Testis (tissue), 5 donors: ENCODE measurements around the gene NARF. TPM values are rescaled to one million over a fixed set of nuclear protein-coding genes. Genes with fewer than 3 reads are reported as not detected.
"Not testable (repeated sequence)": the region's sequence is repeated elsewhere in the genome, so short reads cannot be mapped to it uniquely, and the experiment has no call there.

Experiments used
- DNase-seq: peaks from one replicate; pipeline ENCODE4 v3.0.0-alpha.2; 2019
- H3K27ac ChIP-seq, 2 donors: fragments of 200-600 bp; sonication (generic); one replicate each; pipeline ENCODE4 v1.5.1; 2019
- H3K27me3 ChIP-seq: fragments of 200-600 bp; sonication (generic); one replicate; pipeline ENCODE4 v1.5.1; 2019
- H3K36me3 ChIP-seq: fragments of 200-600 bp; sonication (generic); one replicate; pipeline ENCODE4 v1.5.1; 2017; ENCODE audit warnings: low read depth; ENCODE audit errors: missing control alignments
- H3K4me1 ChIP-seq: fragments of 200-600 bp; sonication (generic); one replicate; pipeline ENCODE4 v1.5.1; 2019
- H3K4me3 ChIP-seq, 2 donors: fragments of 200-600 bp; sonication (generic); one replicate each; pipeline ENCODE4 v1.5.1; 2017 to 2019
- H3K9me3 ChIP-seq: fragments of 200-600 bp; sonication (generic); one replicate; pipeline ENCODE4 v1.5.1; 2017
- CTCF ChIP-seq, 3 experiments: fragments of 450-650 bp in 2 of 3; fragments of 200-600 bp in 1 of 3; sonication (generic) in 1 of 3; IDR thresholded peaks; one replicate each; pipeline ENCODE4 v1.5.1; 2016 to 2019; ENCODE audit warnings: antibody characterized with exemption in 3 of 3, mild to moderate bottlenecking in 2 of 3, moderate library complexity in 1 of 3
- POLR2A ChIP-seq: fragments of 450-650 bp; IDR thresholded peaks from one replicate; pipeline ENCODE4 v1.6.1; 2017; ENCODE audit warnings: antibody characterized with exemption, mild to moderate bottlenecking, moderate library complexity
- WGBS, 2 donors: methylation state at CpG; one replicate each; pipeline ENCODE4 v1.1.5; 2018; 5-methylcytosine and 5-hydroxymethylcytosine counted together
- intact Hi-C: fragments of 100-400 bp; cut with DNase I; formaldehyde crosslinking; loops from one replicate; pipeline ENCODE4 v1.15.1; 2023; ENCODE audit warnings: low total_unique reads
- long read RNA-seq, 2 donors: transcript quantifications; one replicate each; lab custom pipeline, GENCODE V29; 2026
- polyA plus RNA-seq: library from polyadenylated mRNA; stranded (reverse); fragments of 350-450 nt; fragmentation: Illumina TruSeq; extraction: RNeasy Lipid Tissue Mini Kit (QIAGEN cat#74804); gene quantifications from one replicate; pipeline ENCODE4 v1.2.3, GENCODE V29; 2014; ENCODE audit warnings: low read depth, low replicate concordance; ENCODE audit not compliant: insufficient read depth
- total RNA-seq, 2 donors: library from RNA; depleted of rRNA; stranded (reverse); fragments of >200 nt; gene quantifications; one replicate each; pipeline ENCODE4 v1.2.3, GENCODE V29; 2016

NARF gene
- total RNA-seq = 100 to 1,000 TPM; 115 to 130 TPM
- 161 TPM for polyA plus RNA-seq
- long read RNA-seq, donor 1, transcript NARF-201 (11 exons, 3,949 nt) = major isoform, 9 of 24 reads
- long read RNA-seq, donor 1, partial matches to known transcripts = 5 of 24 reads
- long read RNA-seq, donor 1, other reads (novel, unspliced or antisense) = 7 of 24 reads
- long read RNA-seq, donor 2, partial matches to known transcripts = 0 of 4 reads
- long read RNA-seq, donor 2, other reads (novel, unspliced or antisense) = 0 of 4 reads

DNA sequence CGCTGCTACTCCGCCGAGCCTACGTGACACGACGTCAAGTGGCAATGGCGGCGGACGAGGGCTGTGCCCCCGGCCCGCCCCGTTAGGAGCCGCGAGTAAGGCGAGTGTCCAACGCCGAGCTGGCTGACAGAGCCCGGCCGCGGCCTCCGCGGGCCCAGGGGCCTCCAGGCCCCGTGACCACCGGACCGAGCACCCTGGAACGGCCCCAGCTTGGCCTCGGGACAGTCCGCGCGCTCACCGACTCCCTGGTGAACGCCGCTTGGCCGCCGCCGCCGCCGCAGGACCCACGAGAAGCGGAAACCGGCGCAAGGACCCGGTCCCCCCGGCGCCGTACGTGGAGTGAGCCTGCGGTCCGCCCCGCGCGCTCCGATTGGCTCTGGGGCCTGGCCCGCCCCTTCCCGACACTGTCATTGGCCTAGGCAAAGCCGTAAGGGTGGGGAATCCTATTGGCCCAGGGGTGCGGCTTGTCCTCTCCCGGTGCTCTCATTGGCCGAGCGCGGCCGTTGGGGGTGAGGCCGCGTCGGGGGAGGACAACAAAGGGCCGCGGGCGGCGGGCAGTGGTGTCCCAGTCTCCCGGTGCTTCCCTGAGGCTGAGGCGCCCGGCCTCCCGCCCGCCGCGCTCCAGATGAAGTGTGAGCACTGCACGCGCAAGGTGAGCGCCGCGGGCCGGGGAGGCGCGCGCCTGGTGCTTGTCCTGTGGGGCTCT lies at the start of gene NARF:
Gene NARF (plus strand): TSS at position 563 of the 706 bp plus-strand sequence. CDS start 63 bp downstream, at position 626.
- H3K36me3 ChIP-seq = no peaks in the 10 kb centered on the region
- peak within 1 kb of the TSS; percentile 100 for H3K27ac ChIP-seq
- peak within 1 kb of the TSS; percentile 82 to 96 for H3K4me3 ChIP-seq
- peaks cover 33% of the 10 kb centered on the region for H3K4me1 ChIP-seq
- H3K27me3 ChIP-seq = no peaks in the 10 kb centered on the region
- DNase-seq = peak; percentile 99
- 0% methylated on average over 8 to 52 of the region's 85 CpGs for WGBS, 2 donors
- TF ChIP-seq CTCF (IDR thresholded peaks at IDR 0.05) (no peak), POLR2A (peak; percentile 80)
- no peaks in the 10 kb centered on the region for H3K9me3 ChIP-seq
- intact Hi-C loops = no loop called here

GRCh38 chr17:82408938-82409318 lies 49.6 kb upstream of the NARF start:
- 92 to 96% methylated on average over 18 to 21 of the region's 21 CpGs for WGBS, 2 donors
- TF ChIP-seq POLR2A (no peak), CTCF (IDR thresholded peaks at IDR 0.05) (no peak)
- no peaks in the 10 kb centered on the region for H3K9me3 ChIP-seq
- no peak for DNase-seq
- no peaks in the 10 kb centered on the region for H3K27me3 ChIP-seq
- intact Hi-C loops = no loop called here
- no peaks in the 10 kb centered on the region for H3K36me3 ChIP-seq
- H3K4me3 ChIP-seq = no peak overlapping the region
- no peak overlapping the region for H3K27ac ChIP-seq
- peaks cover 3% of the 10 kb centered on the region for H3K4me1 ChIP-seq

- TF ChIP-seq POLR2A (no peak), CTCF (IDR thresholded peaks at IDR 0.05) (no peak)
- peaks cover 3% of the 10 kb centered on the region for H3K4me1 ChIP-seq
- no peaks in the 10 kb centered on the region for H3K9me3 ChIP-seq
- intact Hi-C loops = loop anchor here (10.0 kb wide), 1 partner anchor 55 kb away; the partner anchor contains the start of gene TEX19
- H3K27ac ChIP-seq = no peak overlapping the region
- WGBS, 2 donors = 86 to 89% methylated on average over 5 to 14 of the region's 14 CpGs
- no peak overlapping the region for H3K4me3 ChIP-seq
- no peaks in the 10 kb centered on the region for H3K36me3 ChIP-seq
- no peak for DNase-seq
- no peaks in the 10 kb centered on the region for H3K27me3 ChIP-seq
Measured at GRCh38 chr17:82410014-82410716, 48.4 kb upstream of the NARF start.

DNA sequence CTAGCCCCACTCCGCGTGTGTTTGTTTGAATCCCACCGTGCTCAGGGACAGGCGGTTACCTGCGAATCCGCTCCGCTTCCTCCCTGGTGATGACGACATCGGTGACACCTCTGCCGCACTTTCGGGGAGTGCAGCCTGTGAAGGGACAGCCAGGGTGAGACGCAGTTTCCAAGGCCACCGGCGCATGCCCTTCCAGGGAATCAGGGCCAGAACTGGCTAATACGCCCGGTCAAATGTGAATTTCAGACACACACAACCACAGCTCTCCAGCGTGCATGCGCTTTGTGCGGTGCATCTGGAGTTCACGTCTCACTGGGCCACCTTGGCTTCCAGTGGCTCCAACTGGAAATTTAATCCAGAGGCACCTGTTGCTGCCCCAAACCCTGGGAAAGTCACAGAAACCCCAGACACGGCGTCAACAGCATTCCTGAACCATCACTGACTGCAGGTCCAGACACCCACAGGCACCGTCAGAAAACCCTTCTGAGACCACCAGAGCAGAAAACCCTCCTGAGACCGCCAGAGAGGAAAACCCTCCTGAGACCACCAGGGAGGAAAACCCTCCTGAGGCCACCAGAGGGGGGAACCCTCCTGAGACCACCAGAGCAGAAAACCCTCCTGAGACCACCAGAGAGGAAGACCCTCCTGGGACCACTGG lies 47.0 kb upstream of the NARF start:
- Histone ChIP-seq H3K27ac (no peak overlapping the region), H3K4me3 (no peak overlapping the region), H3K4me1 (peaks cover 3% of the 10 kb centered on the region), H3K36me3 (no peaks in the 10 kb centered on the region), H3K9me3 (no peaks in the 10 kb centered on the region), H3K27me3 (no peaks in the 10 kb centered on the region)
- 76 to 87% methylated on average over 12 to 24 of the region's 24 CpGs for WGBS, 2 donors
- no peak for TF ChIP-seq POLR2A
- TF ChIP-seq CTCF (IDR thresholded peaks at IDR 0.05) = no peak
- intact Hi-C loops = loop anchor here (10.0 kb wide), 1 partner anchor 57 kb away; the partner anchor contains the start of gene TEX19
- DNase-seq = no peak

GRCh38 chr17:82412081-82412480 lies 46.5 kb upstream of the NARF start:
- H3K27ac ChIP-seq, H3K27me3 ChIP-seq, H3K36me3 ChIP-seq, H3K4me1 ChIP-seq, H3K4me3 ChIP-seq, DNase-seq, H3K9me3 ChIP-seq: not testable (repeated sequence)
- 84 to 87% methylated on average over 9 to 16 of the region's 16 CpGs for WGBS, 2 donors
- intact Hi-C loops = loop anchor here (10.0 kb wide), 1 partner anchor 57 kb away; the partner anchor contains the start of gene TEX19
